ENCODE measurements around the gene TNN.

Gene TNN

GRCh38 chr1:175148068-175148467, 80.4 kb downstream of the TNN start:
- no peak for DNase-seq (ENCODE audit: low read depth)

GRCh38 chr1:175150596-175151319, 83.1 kb downstream of the TNN start:
- no peak for DNase-seq (ENCODE audit: low read depth)

GRCh38 chr1:175152006-175152652, 84.5 kb downstream of the TNN start:
- DNase-seq (ENCODE audit: low read depth), result peak; percentile 64

GRCh38 chr1:175154629-175155472, 87.2 kb downstream of the TNN start:
- DNase-seq (ENCODE audit: low read depth), result peak; percentile 62

GRCh38 chr1:175155473-175155856, 87.8 kb downstream of the TNN start:
- no peak for DNase-seq (ENCODE audit: low read depth)

- no peak for DNase-seq (ENCODE audit: low read depth)
Observed at GRCh38 chr1:175155936-175156335, 88.3 kb downstream of the TNN start.

- DNase-seq (ENCODE audit: low read depth), result no peak
Observed at GRCh38 chr1:175157200-175157599, 89.6 kb downstream of the TNN start.

- DNase-seq (ENCODE audit: low read depth), result no peak
Observed at GRCh38 chr1:175158170-175158591, 90.5 kb downstream of the TNN start.

- no peak for DNase-seq (ENCODE audit: low read depth)
Observed at GRCh38 chr1:175162955-175163354, 95.3 kb downstream of the TNN start.

GRCh38 chr1:175163702-175164101, 96.1 kb downstream of the TNN start:
- DNase-seq (ENCODE audit: low read depth), result no peak

GRCh38 chr1:175164751-175165150, 97.1 kb downstream of the TNN start:
- DNase-seq (ENCODE audit: low read depth), result no peak

GRCh38 chr1:175166746-175167145, 99.1 kb downstream of the TNN start:
- DNase-seq (ENCODE audit: low read depth), result no peak

GRCh38 chr1:175167861-175168260, 100.2 kb downstream of the TNN start:
- no peak for DNase-seq (ENCODE audit: low read depth)

- no peak for DNase-seq (ENCODE audit: low read depth)
Observed at GRCh38 chr1:175168782-175169181, 101.1 kb downstream of the TNN start.

GRCh38 chr1:175169286-175170018, 101.8 kb downstream of the TNN start:
- DNase-seq (ENCODE audit: low read depth), result no peak

- no peak for DNase-seq (ENCODE audit: low read depth)
Observed at GRCh38 chr1:175171036-175171913, 103.6 kb downstream of the TNN start.

- DNase-seq (ENCODE audit: low read depth), result no peak
Observed at GRCh38 chr1:175172503-175172902, 104.9 kb downstream of the TNN start.

- DNase-seq (ENCODE audit: low read depth), result no peak
Observed at GRCh38 chr1:175173531-175173930, 105.9 kb downstream of the TNN start.

- DNase-seq (ENCODE audit: low read depth), result no peak
Observed at GRCh38 chr1:175174309-175175102, 106.9 kb downstream of the TNN start.

- no peak for DNase-seq (ENCODE audit: low read depth)
Observed at GRCh38 chr1:175176246-175176645, 108.6 kb downstream of the TNN start.
